PFSK-1 (cell line): Measurements from ENCODE around the gene C2.

Source experiments
- FOXP2 ChIP-seq: optimal IDR thresholded peaks from 2 replicates; pipeline ENCODE3; 2011; ENCODE audit warnings: borderline replicate concordance, control low read depth, inconsistent platforms; ENCODE audit not compliant: insufficient read depth; ENCODE audit errors: extremely low read length, extremely low read depth
- POLR2AphosphoS5 ChIP-seq: IDR thresholded peaks from 2 replicates; pipeline ENCODE4 v1.6.1; 2012; ENCODE audit warnings: low read depth, mild to moderate bottlenecking, control low read depth, low read length, moderate library complexity
- REST ChIP-seq, 2 experiments: IDR thresholded peaks; 2 replicates each; pipeline versions ENCODE4 v1.6.1 to v1.8.0; 2011 to 2012; ENCODE audit warnings: low read depth in 2 of 2, low read length in 2 of 2, control low read depth in 1 of 2, inconsistent platforms in 1 of 2, mild to moderate bottlenecking in 1 of 2, moderate library complexity in 1 of 2; ENCODE audit not compliant: insufficient read depth in 1 of 2
- SIN3A ChIP-seq: IDR thresholded peaks from 2 replicates; pipeline ENCODE4 v1.6.1; 2012; ENCODE audit warnings: mild to moderate bottlenecking, low read length, moderate library complexity, borderline replicate concordance; ENCODE audit not compliant: insufficient read depth
- TAF1 ChIP-seq: IDR thresholded peaks from 2 replicates; pipeline ENCODE4 v1.6.1; 2012; ENCODE audit warnings: low read length, control low read depth, borderline replicate concordance; ENCODE audit not compliant: insufficient read depth

The C2 gene

GRCh38 chr6:31879901-31880300 lies 47.6 kb upstream of the C2 start:
- TF ChIP-seq FOXP2 = no peak
- TF ChIP-seq TAF1 = no peak

DNA sequence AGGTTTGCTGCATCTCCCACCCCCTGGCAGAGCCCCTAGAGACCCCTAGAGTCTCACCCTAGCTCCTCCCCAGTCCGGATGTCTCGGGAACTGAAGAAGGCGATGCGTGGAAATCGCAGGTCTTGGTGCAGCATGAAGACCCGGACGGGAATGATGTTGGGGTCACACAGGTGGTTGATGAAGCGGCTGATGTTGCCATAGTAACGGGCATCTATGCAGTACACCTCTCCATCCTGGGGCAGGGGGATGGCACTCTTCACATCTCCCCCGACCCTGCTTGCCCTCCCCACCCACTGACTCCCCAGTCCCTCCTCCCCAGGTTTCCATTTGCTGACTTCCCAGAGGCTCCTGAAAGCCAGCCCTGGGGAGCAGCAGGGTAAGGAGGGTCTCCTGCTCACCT lies 46.9 kb upstream of the C2 start:
- no peak for TF ChIP-seq TAF1
- no peak for TF ChIP-seq SIN3A

DNA sequence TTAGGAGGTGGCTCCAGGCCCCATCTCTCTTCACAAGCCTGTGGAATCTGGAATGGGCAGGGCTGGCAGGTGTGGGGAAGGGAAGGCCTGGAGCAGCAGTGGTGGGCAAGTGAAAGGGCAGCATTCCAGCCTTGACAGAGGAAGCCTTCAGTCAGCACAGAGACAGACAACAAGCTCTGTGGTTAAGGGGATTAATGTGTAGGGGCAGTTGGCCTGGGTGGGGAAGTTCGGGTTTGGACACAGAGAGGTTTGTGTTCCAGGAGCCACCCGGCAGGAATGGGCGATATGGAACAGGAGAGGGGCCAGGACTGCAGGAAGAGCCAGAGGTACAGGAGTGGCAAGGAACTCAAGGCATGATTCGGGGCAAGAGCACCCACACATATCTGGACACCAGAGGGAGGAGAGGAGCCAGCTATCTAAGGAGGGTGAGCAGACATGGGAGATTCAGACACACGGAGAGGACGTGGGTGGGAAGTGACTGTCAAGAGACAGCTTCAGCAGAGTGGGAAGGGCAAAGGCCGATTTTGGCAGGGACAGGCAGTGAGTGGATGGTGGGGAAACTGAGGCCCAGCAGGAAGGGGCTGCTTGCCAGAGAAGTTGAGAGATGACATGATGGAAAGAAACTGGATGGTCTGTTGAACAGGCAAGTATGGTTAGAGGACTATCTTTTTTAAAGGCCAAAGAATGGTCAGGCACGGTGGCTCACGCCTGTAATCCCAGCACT lies 46.2 kb upstream of the C2 start:
- TF ChIP-seq POLR2AphosphoS5 (no peak), REST (IDR thresholded peaks at IDR 0.05; ENCODE audit: insufficient read depth in 1 of 2, low read depth in 2 of 2, low read length in 2 of 2) (no peak), SIN3A (no peak), FOXP2 (no peak), TAF1 (no peak)

- TF ChIP-seq REST (IDR thresholded peaks at IDR 0.05; ENCODE audit: insufficient read depth in 1 of 2, low read depth in 2 of 2, low read length in 2 of 2) (no peak), TAF1 (no peak), POLR2AphosphoS5 (no peak), SIN3A (no peak), FOXP2 (no peak)
Observed at GRCh38 chr6:31882344-31882743, 45.2 kb upstream of the C2 start.

DNA sequence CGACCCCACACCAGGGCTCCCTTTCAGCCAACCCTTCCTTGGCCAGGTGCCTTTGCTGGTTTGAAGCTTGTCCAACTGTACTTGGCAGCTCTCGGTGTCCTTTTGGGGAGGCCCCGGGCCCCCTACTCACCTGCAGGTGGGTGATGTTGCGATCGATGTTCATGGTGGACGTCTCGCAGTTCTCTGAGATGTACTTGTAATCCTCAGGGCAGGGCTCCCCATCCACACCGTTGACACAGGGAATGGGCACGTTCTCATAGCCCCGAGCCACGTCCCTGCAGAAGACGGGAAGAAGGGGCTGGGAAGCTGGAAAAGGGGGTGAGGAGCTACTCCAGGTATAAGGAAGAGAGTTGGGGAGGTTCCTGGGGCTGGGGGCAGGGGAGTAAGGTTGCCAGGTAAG lies 43.8 kb upstream of the C2 start:
- TF ChIP-seq POLR2AphosphoS5 (no peak), SIN3A (no peak)

DNA sequence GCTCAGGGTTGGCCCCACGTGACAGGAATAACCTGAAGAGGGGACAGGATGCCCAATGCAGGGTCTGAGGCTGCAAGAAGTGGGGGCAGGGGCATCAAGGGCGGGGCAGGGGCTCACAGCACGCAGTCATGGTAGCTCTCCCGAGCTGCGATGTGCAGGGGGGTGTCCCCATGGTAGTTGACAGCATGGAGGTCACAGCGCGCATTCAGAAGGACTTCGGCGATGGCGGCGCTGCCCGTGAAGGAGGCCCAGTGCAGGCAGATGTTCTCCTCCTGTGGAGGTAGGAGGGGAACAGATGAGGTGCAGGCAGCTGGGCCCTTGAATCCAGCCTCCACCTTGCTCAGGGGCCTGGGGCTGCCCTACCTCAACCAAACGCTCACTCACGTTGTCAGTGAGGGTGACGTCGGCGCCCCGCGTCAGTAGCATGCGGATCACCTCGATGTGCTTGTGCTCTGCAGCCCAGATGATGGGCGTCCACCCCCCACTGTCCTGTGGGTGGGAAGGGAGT lies 42.9 kb upstream of the C2 start:
- TF ChIP-seq SIN3A = no peak
- no peak for TF ChIP-seq FOXP2
- TF ChIP-seq REST (IDR thresholded peaks at IDR 0.05; ENCODE audit: insufficient read depth in 1 of 2, low read depth in 2 of 2, low read length in 2 of 2) = no peak
- no peak for TF ChIP-seq TAF1
